HepG2 (cell line): Measurements from ENCODE around the gene RIIAD1. TPM values are rescaled to one million over a fixed set of nuclear protein-coding genes. Genes with fewer than 3 reads are reported as not detected.
A peak's percentile ranks its signal among the peaks of the same experiment; 100 is the strongest.

Source experiments
- ATF7-NPFF ChIP-seq: sonication (generic); formaldehyde crosslinking; IDR thresholded peaks from 2 replicates; pipeline ENCODE4 v1.8.1; 2023; ENCODE audit warnings: mild to moderate bottlenecking, low read depth, missing genetic modification reagents, moderate library complexity
- FOXK1 ChIP-seq: sonication (generic); formaldehyde crosslinking; IDR thresholded peaks from 2 replicates; pipeline ENCODE4 v1.4.0; 2020; ENCODE audit warnings: low read depth, missing genetic modification reagents, borderline replicate concordance
- JARID2 ChIP-seq: sonication (generic); formaldehyde crosslinking; IDR thresholded peaks from 2 replicates; pipeline ENCODE4 v1.8.1; 2023; ENCODE audit warnings: missing genetic modification reagents, inconsistent platforms; ENCODE audit not compliant: insufficient replicate concordance
- LCORL ChIP-seq, 2 experiments: fragments of 450-650 bp in 1 of 2; sonication (generic) in 1 of 2; formaldehyde crosslinking in 1 of 2; IDR thresholded peaks; 2 replicates each; pipeline versions ENCODE4 v1.5.0 to v1.6.1; 2017 to 2020; ENCODE audit warnings: antibody characterized with exemption in 1 of 2, missing genetic modification reagents in 1 of 2
- NCOR1 ChIP-seq: fragments of 200-600 bp; sonication (generic); IDR thresholded peaks from 2 replicates; pipeline ENCODE4 v1.7.0; 2017; ENCODE audit warnings: antibody characterized with exemption, low read length, borderline replicate concordance
- PITX1 ChIP-seq: sonication (generic); formaldehyde crosslinking; IDR thresholded peaks from 2 replicates; pipeline ENCODE4 v1.5.1; 2020; ENCODE audit warnings: mild to moderate bottlenecking, missing genetic modification reagents
- RARA ChIP-seq: IDR thresholded peaks from 2 replicates; pipeline ENCODE4 v1.6.1; 2016; ENCODE audit warnings: missing genetic modification reagents, missing compliant biosample characterization
- SALL1 ChIP-seq: sonication (generic); formaldehyde crosslinking; IDR thresholded peaks from 2 replicates; pipeline ENCODE4 v1.8.0; 2022; ENCODE audit warnings: mild to moderate bottlenecking, missing genetic modification reagents
- SMC3 ChIP-seq: IDR thresholded peaks from 2 replicates; pipeline ENCODE4 v1.6.1; 2011; ENCODE audit warnings: low read length, improper control_type of control experiment
- SOX5 ChIP-seq: IDR thresholded peaks from 2 replicates; pipeline ENCODE4 v1.6.1; 2016; ENCODE audit warnings: borderline replicate concordance
- SPEN ChIP-seq: sonication (generic); formaldehyde crosslinking; IDR thresholded peaks from 2 replicates; pipeline ENCODE4 v1.5.1; 2020; ENCODE audit warnings: low read depth, mild to moderate bottlenecking, missing genetic modification reagents
- TBX2 ChIP-seq: sonication (generic); formaldehyde crosslinking; IDR thresholded peaks from 2 replicates; pipeline ENCODE4 v1.5.0; 2020; ENCODE audit warnings: missing genetic modification reagents, mild to moderate bottlenecking, borderline replicate concordance
- THAP11 ChIP-seq: IDR thresholded peaks from 2 replicates; pipeline ENCODE4 v1.6.1; 2016; ENCODE audit warnings: missing biosample characterization, missing genetic modification reagents
- ZGPAT ChIP-seq: IDR thresholded peaks from 2 replicates; pipeline ENCODE4 v1.6.1; 2016; ENCODE audit warnings: mild to moderate bottlenecking
- ZNF639 ChIP-seq: conservative IDR thresholded peaks from 2 replicates; pipeline ENCODE4 v1.6.1; 2018; ENCODE audit warnings: missing genetic modification reagents
- ZNF737 ChIP-seq: sonication (generic); formaldehyde crosslinking; IDR thresholded peaks from 2 replicates; pipeline ENCODE4 v1.5.0; 2020; ENCODE audit warnings: missing genetic modification reagents, mild to moderate bottlenecking, borderline replicate concordance
- ZNF776 ChIP-seq: sonication (generic); formaldehyde crosslinking; IDR thresholded peaks from 2 replicates; pipeline ENCODE4 v1.4.0; 2020; ENCODE audit warnings: mild to moderate bottlenecking, missing genetic modification reagents
- polyA plus RNA-seq, 8 experiments: library from polyadenylated mRNA; depleted of rRNA in 3 of 8; stranded (reverse) in 7 of 8; unstranded in 1 of 8; fragments of >200 nt; fragmentation: Illumina TruSeq in 4 of 8; extraction: Trizol in 4 of 8; gene quantifications; 2 replicates each; pipeline versions ENCODE4 v1.2.1 to v1.2.3, GENCODE V29; 2011 to 2016; ENCODE audit warnings: low read depth in 4 of 8, missing spikeins in 1 of 8, mixed read lengths in 1 of 8; ENCODE audit not compliant: insufficient read depth in 1 of 8
- total RNA-seq, 5 experiments: library from RNA; depleted of rRNA; stranded (reverse); fragments of >200 nt; fragmentation: Illumina TruSeq; extraction: Trizol; gene quantifications; 2 replicates each; pipeline ENCODE4 v1.2.3, GENCODE V29; 2016; ENCODE audit warnings: low read depth in 1 of 5
- TF ChIP-seq, protein P1 (sequence below): sonication (generic); formaldehyde crosslinking; conservative IDR thresholded peaks from 2 replicates; pipeline ENCODE4 v1.5.0; 2020; ENCODE audit warnings: missing genetic modification reagents
- TF ChIP-seq, protein P2 (sequence below): sonication (generic); formaldehyde crosslinking; IDR thresholded peaks from 2 replicates; pipeline ENCODE4 v1.8.1; 2022; ENCODE audit warnings: low read depth, mild to moderate bottlenecking, missing genetic modification reagents

The RIIAD1 gene
- total and polyA plus RNA-seq, 2 of the 13 experiments (the other 11 are each of a cell fraction or from before 2014, with no cell fraction given) = not detected

DNA sequence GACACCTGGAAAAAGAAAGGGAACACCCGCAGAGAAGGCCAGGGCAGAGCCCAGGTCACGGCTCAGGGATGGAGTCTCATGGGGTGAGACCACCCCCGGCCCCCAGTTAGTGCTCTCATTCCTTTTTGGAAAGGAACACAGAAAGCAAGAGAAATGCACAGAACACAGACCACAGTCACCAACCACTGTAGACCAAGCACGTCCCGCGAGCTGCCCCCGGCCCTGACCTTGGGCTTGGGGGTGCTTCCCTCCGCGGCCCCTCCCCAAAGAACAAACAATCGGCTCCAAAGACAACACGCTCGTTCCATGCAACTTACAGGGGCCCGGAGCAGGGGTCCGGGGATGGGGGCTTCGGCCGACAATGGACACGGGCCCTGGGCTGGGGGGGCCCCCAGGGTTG, 17.5 kb upstream of the RIIAD1 start (continued):
- TF ChIP-seq, protein P1, sequence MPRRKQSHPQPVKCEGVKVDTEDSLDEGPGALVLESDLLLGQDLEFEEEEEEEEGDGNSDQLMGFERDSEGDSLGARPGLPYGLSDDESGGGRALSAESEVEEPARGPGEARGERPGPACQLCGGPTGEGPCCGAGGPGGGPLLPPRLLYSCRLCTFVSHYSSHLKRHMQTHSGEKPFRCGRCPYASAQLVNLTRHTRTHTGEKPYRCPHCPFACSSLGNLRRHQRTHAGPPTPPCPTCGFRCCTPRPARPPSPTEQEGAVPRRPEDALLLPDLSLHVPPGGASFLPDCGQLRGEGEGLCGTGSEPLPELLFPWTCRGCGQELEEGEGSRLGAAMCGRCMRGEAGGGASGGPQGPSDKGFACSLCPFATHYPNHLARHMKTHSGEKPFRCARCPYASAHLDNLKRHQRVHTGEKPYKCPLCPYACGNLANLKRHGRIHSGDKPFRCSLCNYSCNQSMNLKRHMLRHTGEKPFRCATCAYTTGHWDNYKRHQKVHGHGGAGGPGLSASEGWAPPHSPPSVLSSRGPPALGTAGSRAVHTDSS (CRISPR knock-in tag) = no peak
- TF ChIP-seq SMC3 = no peak
- no peak for TF ChIP-seq ATF7-NPFF
- peak; percentile 32; the same call in 1 of the 2 replicates for TF ChIP-seq ZGPAT (CRISPR knock-in tag)
- peak; percentile 77 for TF ChIP-seq RARA (CRISPR knock-in tag)
- no peak for TF ChIP-seq LCORL (IDR thresholded peaks at IDR 0.05)
- TF ChIP-seq LCORL (CRISPR knock-in tag; IDR thresholded peaks at IDR 0.05) = peak; percentile 78
- TF ChIP-seq SOX5 (CRISPR knock-in tag) = peak; percentile 58; the same call in 1 of the 2 replicates
- peak; percentile 42 for TF ChIP-seq JARID2
- TF ChIP-seq SPEN (CRISPR knock-in tag) = no peak
- TF ChIP-seq PITX1 (CRISPR knock-in tag) = no peak
- TF ChIP-seq, protein P2, sequence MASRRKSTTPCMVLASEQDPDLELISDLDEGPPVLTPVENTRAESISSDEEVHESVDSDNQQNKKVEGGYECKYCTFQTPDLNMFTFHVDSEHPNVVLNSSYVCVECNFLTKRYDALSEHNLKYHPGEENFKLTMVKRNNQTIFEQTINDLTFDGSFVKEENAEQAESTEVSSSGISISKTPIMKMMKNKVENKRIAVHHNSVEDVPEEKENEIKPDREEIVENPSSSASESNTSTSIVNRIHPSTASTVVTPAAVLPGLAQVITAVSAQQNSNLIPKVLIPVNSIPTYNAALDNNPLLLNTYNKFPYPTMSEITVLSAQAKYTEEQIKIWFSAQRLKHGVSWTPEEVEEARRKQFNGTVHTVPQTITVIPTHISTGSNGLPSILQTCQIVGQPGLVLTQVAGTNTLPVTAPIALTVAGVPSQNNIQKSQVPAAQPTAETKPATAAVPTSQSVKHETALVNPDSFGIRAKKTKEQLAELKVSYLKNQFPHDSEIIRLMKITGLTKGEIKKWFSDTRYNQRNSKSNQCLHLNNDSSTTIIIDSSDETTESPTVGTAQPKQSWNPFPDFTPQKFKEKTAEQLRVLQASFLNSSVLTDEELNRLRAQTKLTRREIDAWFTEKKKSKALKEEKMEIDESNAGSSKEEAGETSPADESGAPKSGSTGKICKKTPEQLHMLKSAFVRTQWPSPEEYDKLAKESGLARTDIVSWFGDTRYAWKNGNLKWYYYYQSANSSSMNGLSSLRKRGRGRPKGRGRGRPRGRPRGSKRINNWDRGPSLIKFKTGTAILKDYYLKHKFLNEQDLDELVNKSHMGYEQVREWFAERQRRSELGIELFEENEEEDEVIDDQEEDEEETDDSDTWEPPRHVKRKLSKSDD (CRISPR knock-in tag) = no peak
- no peak for TF ChIP-seq ZNF737 (CRISPR knock-in tag)
- TF ChIP-seq ZNF776 (CRISPR knock-in tag) = no peak
- no peak for TF ChIP-seq ZNF639 (CRISPR knock-in tag)
- no peak for TF ChIP-seq NCOR1
- 0 out of 2 replicates have a peak, but pooled peaks have one; percentile 41 for TF ChIP-seq TBX2 (CRISPR knock-in tag)
- peak; percentile 27; the same call in 1 of the 2 replicates for TF ChIP-seq FOXK1 (CRISPR knock-in tag)
- TF ChIP-seq SALL1 (CRISPR knock-in tag) = peak; percentile 58; the same call in 1 of the 2 replicates
- 0 out of 2 replicates have a peak, but pooled peaks have one; percentile 34 for TF ChIP-seq THAP11 (CRISPR knock-in tag)
